AG10803 (cell line): ENCODE measurements around the gene PFN1.
"Not testable (repeated sequence)": the region's sequence is repeated elsewhere in the genome, so short reads cannot be mapped to it uniquely, and the experiment has no call there.

ENCODE experiments used
- DNase-seq: peaks from one replicate; pipeline ENCODE4 v3.0.0; 2010; ENCODE audit warnings: low read depth
- H3K4me3 ChIP-seq: 2 replicates; pipeline ENCODE4 v1.5.1; 2011; ENCODE audit warnings: mild to moderate bottlenecking, low read length, control low read depth
- CTCF ChIP-seq: conservative IDR thresholded peaks from 2 replicates; pipeline ENCODE4 v1.5.1; 2011; ENCODE audit warnings: mild to moderate bottlenecking, low read length, control low read depth, inconsistent platforms

The PFN1 gene

GRCh38 chr17:4919511-4920047 lies 28.8 kb downstream of the PFN1 start:
- DNase-seq = no peak
- H3K4me3 ChIP-seq = no peak overlapping the region
- no peak for TF ChIP-seq CTCF

- H3K4me3 ChIP-seq, DNase-seq: not testable (repeated sequence)
Measured at GRCh38 chr17:4914551-4914950, 33.8 kb downstream of the PFN1 start.

GRCh38 chr17:4913994-4914393 lies 34.3 kb downstream of the PFN1 start:
- no peak overlapping the region for H3K4me3 ChIP-seq
- TF ChIP-seq CTCF = no peak
- DNase-seq = peak; percentile 39

GRCh38 chr17:4908711-4909496 lies 39.4 kb downstream of the PFN1 start:
- no peak overlapping the region for H3K4me3 ChIP-seq
- peak; percentile 96 for DNase-seq
- peak; percentile 82 for TF ChIP-seq CTCF

GRCh38 chr17:4908301-4908700 lies 40.0 kb downstream of the PFN1 start:
- TF ChIP-seq CTCF = no peak
- DNase-seq = peak; percentile 22
- H3K4me3 ChIP-seq = no peak overlapping the region

GRCh38 chr17:4906642-4907041 lies 41.7 kb downstream of the PFN1 start:
- not testable (repeated sequence) for DNase-seq, H3K4me3 ChIP-seq

- DNase-seq = peak; percentile 68
- no peak within 1 kb of the TSS for H3K4me3 ChIP-seq
- peak; percentile 81 for TF ChIP-seq CTCF
Measured at GRCh38 chr17:4903051-4903818, 45.1 kb downstream of the PFN1 start, which contains the start of gene CHRNE. Gene CHRNE, minus strand, starts transcription at chr17:4903098. Its CDS starts 35 bp downstream, at chr17:4903063.

GRCh38 chr17:4902540-4902939 lies 45.8 kb downstream of the PFN1 start:
- no peak for TF ChIP-seq CTCF
- DNase-seq = no peak
- H3K4me3 ChIP-seq = no peak overlapping the region
